Stomach smooth muscle (tissue), 2 donors: Measurements from ENCODE around the gene ZNF580.

Source experiments
- H3K27ac ChIP-seq: one replicate; pipeline ENCODE4 v1.7.0; 2013; ENCODE audit warnings: mild to moderate bottlenecking, low read length, inconsistent platforms
- H3K27me3 ChIP-seq, 2 donors: one replicate each; pipeline ENCODE4 v1.7.0; 2013; ENCODE audit warnings: low read length in 2 of 2; ENCODE audit not compliant: insufficient read depth in 2 of 2, control insufficient read depth in 1 of 2
- H3K36me3 ChIP-seq, 2 donors: one replicate each; pipeline ENCODE4 v1.7.0; 2013; ENCODE audit warnings: low read length in 2 of 2; ENCODE audit not compliant: control insufficient read depth in 2 of 2, insufficient read depth in 2 of 2
- H3K4me1 ChIP-seq: one replicate; pipeline ENCODE4 v1.7.0; 2013; ENCODE audit warnings: low read length; ENCODE audit not compliant: control insufficient read depth, insufficient read depth
- H3K4me3 ChIP-seq, 2 donors: one replicate each; pipeline ENCODE4 v1.7.0; 2013; ENCODE audit warnings: low read length in 2 of 2
- H3K9ac ChIP-seq, 2 donors: one replicate each; pipeline ENCODE4 v1.7.0; 2013; ENCODE audit warnings: low read length in 2 of 2, mild to moderate bottlenecking in 1 of 2
- H3K9me3 ChIP-seq, 2 donors: one replicate each; pipeline ENCODE4 v1.7.0; 2013; ENCODE audit warnings: low read length in 2 of 2; ENCODE audit not compliant: control insufficient read depth in 2 of 2
- donor health status: healthy.
- donor health status: Pancreatic carcinoma.

The ZNF580 gene

GRCh38 chr19:55673889-55674288 lies 33.1 kb downstream of the ZNF580 start:
- Histone ChIP-seq H3K4me3 (no peak overlapping the region), H3K9me3 (no peaks in the 10 kb centered on the region), H3K27me3 (no peaks in the 10 kb centered on the region), H3K27ac (no peak overlapping the region), H3K36me3 (peaks cover 23 to 29% of the 10 kb centered on the region in 2 donors), H3K4me1 (peaks cover 39% of the 10 kb centered on the region), H3K9ac (no peak overlapping the region)

DNA sequence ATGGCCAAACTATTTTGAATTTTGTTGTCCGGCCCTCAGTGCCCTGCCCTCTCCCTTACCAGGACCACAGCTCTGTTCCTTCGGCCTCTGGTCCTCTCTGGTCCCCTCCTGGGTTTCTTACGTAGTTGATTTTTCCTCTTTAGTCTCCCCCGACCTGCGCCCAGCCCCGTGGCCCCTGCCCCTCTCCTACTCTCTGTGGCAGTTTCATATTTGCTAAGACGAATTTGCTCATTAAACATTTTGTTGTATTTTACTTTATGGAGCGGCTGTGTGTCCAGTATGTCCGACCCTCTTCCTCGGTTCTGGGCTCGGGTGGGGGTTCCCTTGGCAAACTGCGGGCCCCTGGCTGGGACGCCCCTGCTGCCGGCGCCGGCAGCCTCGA lies 33.6 kb downstream of the ZNF580 start:
- peak overlapping the region in 1 of 2 donors; percentile 56 for H3K9ac ChIP-seq
- H3K36me3 ChIP-seq = peaks cover 23 to 31% of the 10 kb centered on the region in 2 donors
- H3K4me1 ChIP-seq = peaks cover 39% of the 10 kb centered on the region
- H3K27ac ChIP-seq = peak overlapping the region; percentile 71
- H3K4me3 ChIP-seq = peak overlapping the region; percentile 49 to 96
- no peaks in the 10 kb centered on the region for H3K9me3 ChIP-seq
- no peaks in the 10 kb centered on the region for H3K27me3 ChIP-seq

- Histone ChIP-seq H3K36me3 (peaks cover 22 to 27% of the 10 kb centered on the region in 2 donors), H3K27ac (peak within 1 kb of the TSS; percentile 71), H3K9ac (peak within 1 kb of the TSS; percentile 93 to 94), H3K9me3 (no peaks in the 10 kb centered on the region), H3K27me3 (no peaks in the 10 kb centered on the region), H3K4me3 (peak within 1 kb of the TSS; percentile 96), H3K4me1 (peaks cover 39% of the 10 kb centered on the region)
Measured at GRCh38 chr19:55674841-55675660, 34.2 kb downstream of the ZNF580 start, which contains the start of gene EPN1. Gene EPN1, plus strand, starts transcription at chr19:55675226. Its CDS starts 3,402 bp downstream, at chr19:55678628.

- Histone ChIP-seq H3K4me3 (peak overlapping the region; percentile 96), H3K36me3 (peaks cover 24 to 25% of the 10 kb centered on the region in 2 donors)
Measured at GRCh38 chr19:55675661-55676354, 35.0 kb downstream of the ZNF580 start.

GRCh38 chr19:55676383-55676782 lies 35.6 kb downstream of the ZNF580 start:
- Histone ChIP-seq H3K4me1 (peaks cover 35% of the 10 kb centered on the region), H3K36me3 (peaks cover 28% of the 10 kb centered on the region in 2 donors), H3K9ac (peak overlapping the region; percentile 55 to 93), H3K9me3 (no peaks in the 10 kb centered on the region), H3K4me3 (peak overlapping the region; percentile 96), H3K27me3 (no peaks in the 10 kb centered on the region), H3K27ac (no peak overlapping the region)

More at GRCh38 chr19:55675661-55676354, 35.0 kb downstream of the ZNF580 start:
- H3K27ac ChIP-seq = peak overlapping the region; percentile 71
- H3K27me3 ChIP-seq = no peaks in the 10 kb centered on the region
- H3K4me1 ChIP-seq = peaks cover 35% of the 10 kb centered on the region
- peak overlapping the region; percentile 93 to 94 for H3K9ac ChIP-seq
- no peaks in the 10 kb centered on the region for H3K9me3 ChIP-seq

GRCh38 chr19:55676889-55677505 lies 36.2 kb downstream of the ZNF580 start:
- H3K4me1 ChIP-seq = peaks cover 35% of the 10 kb centered on the region
- H3K9ac ChIP-seq = peak overlapping the region in 1 of 2 donors; percentile 55
- no peaks in the 10 kb centered on the region for H3K27me3 ChIP-seq
- peak overlapping the region in 1 of 2 donors; percentile 96 for H3K4me3 ChIP-seq
- no peaks in the 10 kb centered on the region for H3K9me3 ChIP-seq
- no peak overlapping the region for H3K27ac ChIP-seq
- H3K36me3 ChIP-seq = peaks cover 28 to 29% of the 10 kb centered on the region in 2 donors

GRCh38 chr19:55677572-55678028 lies 36.8 kb downstream of the ZNF580 start:
- H3K9me3 ChIP-seq = no peaks in the 10 kb centered on the region
- H3K4me3 ChIP-seq = peak overlapping the region in 1 of 2 donors; percentile 8
- peak overlapping the region; percentile 21 to 33 for H3K9ac ChIP-seq
- no peak overlapping the region for H3K27ac ChIP-seq
- H3K4me1 ChIP-seq = peaks cover 35% of the 10 kb centered on the region
- no peaks in the 10 kb centered on the region for H3K27me3 ChIP-seq
- peaks cover 28 to 32% of the 10 kb centered on the region in 2 donors for H3K36me3 ChIP-seq

DNA sequence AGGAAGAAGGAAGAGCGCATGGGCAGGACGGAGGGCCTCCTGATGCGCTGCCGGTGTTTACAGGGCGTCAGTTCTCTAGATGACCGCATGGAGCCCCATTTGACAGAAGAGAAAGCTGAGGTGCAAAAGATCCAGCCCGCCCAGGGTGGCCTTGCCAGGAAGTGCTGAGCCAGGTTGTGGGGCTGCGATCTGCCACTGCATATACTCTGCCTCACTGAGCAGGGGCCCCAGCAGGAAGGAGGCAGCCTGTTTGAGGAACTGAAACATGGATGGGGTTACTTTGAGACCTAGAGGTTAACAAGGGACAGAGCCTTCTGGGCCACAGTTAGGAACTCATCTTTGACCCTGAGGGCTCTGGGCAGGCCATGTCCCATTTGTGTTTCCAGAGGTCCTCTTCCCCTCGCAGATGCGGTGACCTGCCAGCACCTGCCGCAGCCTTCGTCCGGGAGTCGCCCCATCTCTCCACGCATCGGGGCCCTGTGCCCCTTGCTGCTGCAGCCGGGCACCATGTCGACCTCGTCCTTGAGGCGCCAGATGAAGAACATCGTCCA lies 37.4 kb downstream of the ZNF580 start:
- Histone ChIP-seq H3K27ac (no peak overlapping the region), H3K4me3 (no peak overlapping the region), H3K9me3 (no peaks in the 10 kb centered on the region), H3K27me3 (no peaks in the 10 kb centered on the region), H3K9ac (no peak overlapping the region), H3K4me1 (peaks cover 35% of the 10 kb centered on the region), H3K36me3 (peaks cover 28 to 32% of the 10 kb centered on the region in 2 donors)

DNA sequence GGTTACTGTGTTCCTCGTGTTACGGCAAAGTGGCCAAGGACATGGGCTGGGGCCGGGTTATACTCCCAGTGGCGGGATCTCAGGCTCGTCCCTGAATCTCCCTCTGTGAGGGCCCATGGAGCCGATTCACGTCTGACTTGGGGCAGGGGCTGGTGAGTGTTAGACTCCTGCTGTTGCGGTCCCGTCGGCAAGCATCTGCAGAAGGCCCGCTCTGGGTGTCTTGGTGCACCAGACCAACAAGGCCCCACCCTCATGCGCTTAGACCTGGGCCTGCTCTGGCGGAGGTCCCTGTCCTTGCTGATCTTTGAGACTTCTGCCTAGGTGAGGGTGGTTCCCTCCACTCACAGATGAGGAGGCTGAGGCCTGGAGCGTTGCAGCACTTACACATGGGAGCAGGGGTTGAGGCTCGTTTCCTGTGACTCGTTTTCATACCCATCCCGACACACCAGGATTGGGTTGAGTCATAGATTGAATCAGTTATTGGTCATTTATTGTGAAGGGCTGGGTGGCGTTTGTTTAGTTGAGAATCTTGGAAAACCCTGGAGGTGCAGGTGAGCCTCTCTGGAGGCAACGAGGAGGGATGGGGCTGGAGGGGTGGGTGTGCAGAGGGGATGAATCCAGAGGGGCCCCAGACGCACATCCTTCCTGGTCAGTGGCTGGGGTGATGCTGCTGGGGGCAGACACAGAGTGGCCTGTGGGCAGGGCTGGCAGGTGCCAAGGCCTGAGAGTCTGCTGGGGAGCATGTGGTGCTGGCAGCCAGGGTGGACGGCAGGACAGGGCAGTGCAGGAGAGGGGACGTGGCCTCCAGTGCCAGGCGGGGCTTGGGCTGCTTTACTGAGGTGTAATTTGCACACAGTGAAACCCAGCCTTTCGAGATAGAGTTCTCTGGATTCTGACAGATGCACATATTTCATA lies 38.8 kb downstream of the ZNF580 start:
- H3K27me3 ChIP-seq = no peaks in the 10 kb centered on the region
- H3K36me3 ChIP-seq = peaks cover 37 to 39% of the 10 kb centered on the region in 2 donors
- H3K9ac ChIP-seq = no peak overlapping the region
- H3K9me3 ChIP-seq = no peaks in the 10 kb centered on the region
- H3K27ac ChIP-seq = no peak overlapping the region
- no peak overlapping the region for H3K4me3 ChIP-seq
- peaks cover 32% of the 10 kb centered on the region for H3K4me1 ChIP-seq
